GM10248 (cell line): ENCODE measurements around the gene ZCCHC14.
"Not testable (repeated sequence)": the region's sequence is repeated elsewhere in the genome, so short reads cannot be mapped to it uniquely, and the experiment has no call there.

Experiments
- CTCF ChIA-PET: fragments of 300-600 bp; sonication (Branson Sonifier 250); formaldehyde crosslinking; extraction: SDS; loops from one replicate; lab custom pipeline; 2021; ENCODE audit warnings: antibody characterized with exemption; lab: Yijun Ruan, JAX
- POLR2A ChIA-PET: fragments of 350-650 bp; sonication (Branson Sonifier 250); formaldehyde crosslinking; extraction: SDS; loops from one replicate; lab custom pipeline; 2020; ENCODE audit warnings: antibody characterized with exemption; lab: Yijun Ruan, JAX
- DNase-seq: peaks from one replicate; pipeline ENCODE4 v3.0.0; 2012; ENCODE audit errors: extremely low spot score
- TF ChIP-seq, protein P1 (sequence below): IDR thresholded peaks from 2 replicates; pipeline ENCODE4 v1.5.1; 2012; ENCODE audit warnings: mild to moderate bottlenecking, low read depth; ENCODE audit errors: extremely low read depth, missing control alignments, control extremely low read depth

ZCCHC14 gene

DNA sequence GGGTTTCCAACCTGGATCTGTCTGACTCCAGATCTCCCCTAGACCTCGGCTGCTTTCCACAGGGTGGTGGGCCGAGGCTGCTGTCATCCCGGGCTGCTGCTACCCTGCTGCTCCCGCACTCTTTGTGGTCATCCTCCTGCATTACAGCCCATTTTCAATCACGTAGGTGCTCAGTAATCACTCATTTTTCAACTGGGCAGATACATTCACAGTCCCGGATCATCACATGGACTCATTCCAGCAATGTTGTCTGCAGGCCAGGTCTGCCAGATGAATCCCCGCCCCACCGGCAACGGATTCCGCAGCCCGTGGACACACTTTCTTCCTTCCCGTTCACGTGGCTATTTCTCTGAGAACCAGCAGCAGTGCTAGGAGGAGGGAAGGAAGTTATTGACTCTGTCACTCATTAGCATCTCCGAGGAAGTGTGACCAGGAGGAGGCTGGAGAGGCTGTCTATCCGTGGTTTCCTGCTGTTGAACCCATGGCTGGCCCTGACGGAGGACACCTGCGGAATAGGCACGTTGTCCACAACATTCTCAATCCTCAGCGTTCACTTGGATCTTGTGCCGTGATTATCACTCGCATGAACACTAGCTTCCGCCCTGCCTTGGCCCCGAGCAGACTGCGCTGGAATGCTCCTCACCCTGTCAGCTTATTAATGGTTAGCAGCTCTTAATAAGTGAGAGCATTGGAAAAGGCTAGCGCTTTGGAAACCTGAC, 14.7 kb upstream of the ZCCHC14 start:
- ChIA-PET CTCF (no interaction called here), POLR2A (no interaction called here)
- TF ChIP-seq, protein P1, sequence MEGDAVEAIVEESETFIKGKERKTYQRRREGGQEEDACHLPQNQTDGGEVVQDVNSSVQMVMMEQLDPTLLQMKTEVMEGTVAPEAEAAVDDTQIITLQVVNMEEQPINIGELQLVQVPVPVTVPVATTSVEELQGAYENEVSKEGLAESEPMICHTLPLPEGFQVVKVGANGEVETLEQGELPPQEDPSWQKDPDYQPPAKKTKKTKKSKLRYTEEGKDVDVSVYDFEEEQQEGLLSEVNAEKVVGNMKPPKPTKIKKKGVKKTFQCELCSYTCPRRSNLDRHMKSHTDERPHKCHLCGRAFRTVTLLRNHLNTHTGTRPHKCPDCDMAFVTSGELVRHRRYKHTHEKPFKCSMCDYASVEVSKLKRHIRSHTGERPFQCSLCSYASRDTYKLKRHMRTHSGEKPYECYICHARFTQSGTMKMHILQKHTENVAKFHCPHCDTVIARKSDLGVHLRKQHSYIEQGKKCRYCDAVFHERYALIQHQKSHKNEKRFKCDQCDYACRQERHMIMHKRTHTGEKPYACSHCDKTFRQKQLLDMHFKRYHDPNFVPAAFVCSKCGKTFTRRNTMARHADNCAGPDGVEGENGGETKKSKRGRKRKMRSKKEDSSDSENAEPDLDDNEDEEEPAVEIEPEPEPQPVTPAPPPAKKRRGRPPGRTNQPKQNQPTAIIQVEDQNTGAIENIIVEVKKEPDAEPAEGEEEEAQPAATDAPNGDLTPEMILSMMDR = no peak
- DNase-seq = no peak

DNA sequence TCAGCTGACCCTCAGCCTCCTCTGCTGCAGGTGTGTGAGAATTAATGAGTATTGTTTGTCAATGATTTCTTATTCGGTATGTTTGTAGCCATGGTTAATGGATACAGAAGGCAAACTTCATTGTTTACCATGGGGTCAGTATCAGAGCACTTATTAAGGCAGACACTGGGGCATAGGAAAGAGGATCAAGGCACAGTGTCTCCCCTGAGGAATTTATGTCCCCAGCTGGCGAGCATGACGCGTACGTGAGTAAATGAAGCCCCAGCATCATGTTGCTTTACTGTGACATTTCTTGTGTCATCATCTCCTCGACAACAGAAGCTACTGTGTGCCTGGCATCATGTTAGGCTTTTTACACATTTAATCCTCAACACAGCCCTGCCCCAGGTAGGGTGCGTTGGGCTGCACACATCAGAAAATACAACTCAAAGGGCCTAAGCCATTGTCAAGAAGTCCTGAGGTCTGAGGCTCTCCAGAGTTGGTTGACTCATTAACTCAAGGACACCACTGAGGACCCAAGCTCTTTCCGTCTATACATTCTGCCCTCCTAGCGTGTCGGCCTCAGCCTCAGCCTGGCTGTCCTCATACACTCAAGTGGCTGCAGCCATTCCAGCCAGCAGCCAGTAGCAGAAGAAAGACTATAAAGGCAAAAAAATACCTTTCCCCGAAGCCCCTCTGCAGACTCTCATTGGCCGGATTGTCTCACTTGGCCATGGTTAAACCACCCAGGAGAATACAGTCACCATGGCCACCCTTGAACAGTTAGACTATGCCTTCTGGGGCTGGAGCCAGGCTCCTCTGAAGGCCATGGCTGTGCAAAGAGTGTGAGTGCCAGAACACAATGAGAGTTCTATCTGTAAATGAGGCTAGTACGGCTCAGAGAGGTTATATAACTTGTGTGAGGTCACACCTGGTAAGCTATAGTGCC, 13.9 kb upstream of the ZCCHC14 start:
- POLR2A ChIA-PET = no interaction called here
- DNase-seq = no peak
- CTCF ChIA-PET = no interaction called here
- TF ChIP-seq, protein P1 = no peak

DNA sequence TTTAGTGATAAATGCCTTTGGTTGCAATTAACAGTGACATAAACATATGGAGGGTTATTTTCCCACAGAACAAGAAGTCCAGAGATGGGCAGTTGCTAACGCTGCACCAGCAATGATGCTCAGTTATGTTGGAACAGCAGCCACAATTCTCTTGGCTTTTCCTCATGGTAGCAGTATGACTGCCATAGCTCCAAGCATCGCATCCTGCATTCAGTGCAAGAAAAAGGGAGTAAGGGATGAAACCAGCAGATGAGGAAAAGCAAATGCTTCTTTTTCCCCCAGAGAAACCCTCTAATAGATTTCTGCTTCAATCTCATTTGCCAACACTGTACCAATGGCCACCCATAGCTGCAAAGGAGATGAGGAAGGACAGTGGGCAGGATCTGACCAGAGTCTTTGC, 13.0 kb upstream of the ZCCHC14 start:
- CTCF ChIA-PET = no interaction called here
- TF ChIP-seq, protein P1 = no peak
- DNase-seq = no peak
- POLR2A ChIA-PET = no interaction called here

DNA sequence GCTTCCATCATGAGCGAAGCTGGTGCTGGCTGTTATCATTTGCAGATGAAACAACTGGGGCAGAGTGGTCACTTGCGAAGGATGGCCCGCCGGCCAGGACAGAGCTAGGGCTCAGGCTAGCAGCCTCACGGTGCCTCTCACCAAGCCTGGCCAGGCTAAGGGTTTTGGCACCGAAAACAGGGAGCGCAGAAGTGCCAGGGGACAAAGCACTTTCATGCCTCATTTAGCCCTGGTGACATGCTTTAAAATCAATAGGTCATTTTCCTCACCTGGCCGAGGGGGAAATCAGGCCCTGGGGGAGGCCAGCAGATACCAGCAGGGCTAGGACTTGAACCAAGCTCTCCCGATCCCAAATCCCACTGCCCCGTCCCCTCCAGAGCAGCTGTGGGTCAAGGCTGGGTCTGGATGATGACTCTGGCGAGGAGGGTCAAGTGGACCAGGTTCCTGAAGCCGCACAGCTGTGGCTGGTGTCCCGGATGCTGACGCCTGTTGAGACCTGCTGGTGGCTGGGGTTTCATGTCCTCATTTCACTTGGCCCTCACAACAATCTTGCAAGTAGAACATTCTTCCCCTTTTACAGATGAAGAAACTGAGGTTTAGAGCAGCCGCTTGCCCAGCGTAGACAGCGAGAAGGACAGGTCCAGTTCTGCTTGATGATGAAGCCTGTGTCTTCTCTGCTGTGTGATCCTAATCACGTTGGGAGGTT, 10.6 kb upstream of the ZCCHC14 start:
- CTCF ChIA-PET, POLR2A ChIA-PET: not testable (repeated sequence)

DNA sequence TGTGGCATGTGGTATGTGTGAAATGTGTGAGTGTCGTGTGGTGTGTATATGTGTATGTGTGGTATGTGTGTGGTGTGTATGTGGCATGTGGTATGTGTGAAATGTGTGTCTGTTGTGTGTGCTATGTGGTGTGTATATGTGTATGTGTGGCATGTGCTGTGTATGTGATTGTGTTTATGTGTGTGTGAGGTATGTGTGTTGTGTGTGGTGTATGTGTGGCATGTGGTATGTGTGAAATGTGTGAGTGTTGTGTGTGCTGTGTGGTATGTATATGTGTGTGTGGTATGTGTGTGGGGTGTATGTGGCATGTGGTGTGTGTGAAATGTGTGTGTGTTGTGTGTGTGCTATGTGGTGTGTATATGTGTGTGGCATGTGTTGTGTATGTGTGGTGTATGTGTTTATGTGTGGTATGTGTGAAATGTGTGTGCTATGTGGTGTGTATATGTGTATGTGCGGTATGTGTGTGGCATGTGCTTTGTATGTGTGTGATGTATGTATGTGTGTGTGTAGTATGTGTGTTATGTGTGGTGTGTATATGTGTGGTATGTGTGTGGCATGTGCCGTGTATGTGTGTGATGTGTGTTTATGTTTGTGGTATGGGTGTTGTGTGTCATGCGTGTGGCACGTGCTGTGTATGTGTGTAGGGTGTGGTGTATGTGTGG, 9.6 kb upstream of the ZCCHC14 start:
- TF ChIP-seq, protein P1 = no peak

More for the DNA sequence above, 10.6 kb upstream of the ZCCHC14 start:
- DNase-seq = not testable (repeated sequence)

DNA sequence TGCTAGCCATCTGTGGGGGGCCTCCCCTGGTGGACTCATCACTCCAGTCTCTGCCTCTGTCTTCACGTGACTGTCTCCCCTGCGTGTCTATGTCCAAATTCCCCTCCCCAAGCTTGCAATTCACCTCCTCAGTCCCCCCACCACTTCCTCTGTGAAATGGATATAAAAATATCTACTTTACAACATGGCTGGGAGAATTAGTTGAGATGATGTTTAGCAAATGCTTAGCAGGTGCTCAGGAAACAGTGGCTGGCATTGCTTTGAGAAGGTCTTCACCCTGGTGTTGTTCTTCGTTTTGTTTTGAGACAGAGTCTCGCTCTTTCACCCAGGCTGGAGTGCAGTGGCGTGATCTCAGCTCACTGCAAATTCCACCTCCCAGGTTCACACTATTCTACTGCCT, 8.3 kb upstream of the ZCCHC14 start:
- no peak for DNase-seq
- POLR2A ChIA-PET = no interaction called here
- CTCF ChIA-PET = no interaction called here
- TF ChIP-seq, protein P1 = no peak

More for the DNA sequence above, 9.6 kb upstream of the ZCCHC14 start:
- DNase-seq = no peak
- ChIA-PET CTCF (no interaction called here), POLR2A (no interaction called here)
